ENCODE measurements around the gene MSX1. TPM values are rescaled to one million over a fixed set of nuclear protein-coding genes. Genes with fewer than 3 reads are reported as not detected.
A peak's percentile ranks its signal among the peaks of the same experiment; 100 is the strongest.

Gene MSX1
- total RNA-seq, 1 experiment from 2014 or later: not detected

DNA sequence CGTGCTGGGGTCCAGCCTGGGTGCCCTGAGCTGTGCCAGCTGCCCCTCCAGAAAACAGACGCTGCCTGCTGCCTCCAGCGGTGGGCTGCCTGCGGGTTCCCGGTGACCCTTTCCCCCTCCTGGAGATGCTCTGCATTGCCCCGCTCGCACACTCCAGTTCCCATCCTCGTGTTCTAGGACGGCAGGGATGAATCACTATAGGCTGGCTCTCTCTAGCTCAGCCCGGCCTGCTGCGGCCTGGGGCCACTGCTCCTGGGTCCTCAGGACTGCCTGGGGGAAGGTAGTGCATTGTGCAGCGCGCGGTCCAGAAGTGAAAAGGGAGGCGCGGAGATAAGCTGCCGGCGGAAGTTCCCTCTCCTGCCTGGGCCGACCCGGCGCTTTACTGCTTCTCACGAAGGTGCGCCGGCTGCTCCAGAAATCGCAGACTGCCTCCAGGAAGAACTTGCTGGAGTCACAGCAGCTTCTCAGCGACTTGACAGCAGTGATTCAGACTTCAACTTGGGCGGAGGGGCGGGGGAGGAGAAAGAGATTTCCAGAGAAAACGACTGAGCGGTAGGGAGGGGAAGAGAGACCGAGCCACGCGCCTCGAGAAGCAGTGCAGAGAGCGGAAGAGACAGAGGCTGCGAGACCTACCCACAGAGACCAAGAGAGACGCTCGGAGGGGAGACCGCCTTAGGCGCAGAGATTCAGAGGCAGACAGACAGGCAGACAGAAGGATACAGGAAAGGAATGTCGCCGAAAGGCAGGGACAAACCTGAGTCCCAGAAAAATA is 6.7 kb upstream of the MSX1 start:
- TF ChIP-seq, protein P1, sequence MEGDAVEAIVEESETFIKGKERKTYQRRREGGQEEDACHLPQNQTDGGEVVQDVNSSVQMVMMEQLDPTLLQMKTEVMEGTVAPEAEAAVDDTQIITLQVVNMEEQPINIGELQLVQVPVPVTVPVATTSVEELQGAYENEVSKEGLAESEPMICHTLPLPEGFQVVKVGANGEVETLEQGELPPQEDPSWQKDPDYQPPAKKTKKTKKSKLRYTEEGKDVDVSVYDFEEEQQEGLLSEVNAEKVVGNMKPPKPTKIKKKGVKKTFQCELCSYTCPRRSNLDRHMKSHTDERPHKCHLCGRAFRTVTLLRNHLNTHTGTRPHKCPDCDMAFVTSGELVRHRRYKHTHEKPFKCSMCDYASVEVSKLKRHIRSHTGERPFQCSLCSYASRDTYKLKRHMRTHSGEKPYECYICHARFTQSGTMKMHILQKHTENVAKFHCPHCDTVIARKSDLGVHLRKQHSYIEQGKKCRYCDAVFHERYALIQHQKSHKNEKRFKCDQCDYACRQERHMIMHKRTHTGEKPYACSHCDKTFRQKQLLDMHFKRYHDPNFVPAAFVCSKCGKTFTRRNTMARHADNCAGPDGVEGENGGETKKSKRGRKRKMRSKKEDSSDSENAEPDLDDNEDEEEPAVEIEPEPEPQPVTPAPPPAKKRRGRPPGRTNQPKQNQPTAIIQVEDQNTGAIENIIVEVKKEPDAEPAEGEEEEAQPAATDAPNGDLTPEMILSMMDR (conservative IDR thresholded peaks at IDR 0.05): peak; percentile 61
- Mint-ChIP-seq H3K36me3 (ENCODE audit: insufficient read depth in 1 of 3, low read depth in 3 of 3) (no peaks in the 10 kb centered on the region; a peak in 2 of 7 replicates), H3K9me3 (peaks cover 0 to 5% of the 10 kb centered on the region in 2 experiments; a peak in 4 of 5 replicates), H3K27me3 (ENCODE audit: low read depth) (peaks cover 100% of the 10 kb centered on the region), H3K4me1 (peaks cover 12 to 38% of the 10 kb centered on the region in 2 experiments), H3K27ac (no peak overlapping the region), H3K4me3 (peak overlapping the region; percentile 26 to 80)
- H3K4ac ChIP-seq (ENCODE audit: low read depth, low read length): no peak overlapping the region
- H2BK120ac ChIP-seq (ENCODE audit: low read depth, low read length, poor library complexity, severe bottlenecking): no peak overlapping the region
- no peak overlapping the region for H4K91ac ChIP-seq (ENCODE audit: insufficient read length, low read depth, low read length)
- DNase-seq: peak; percentile 72
- no peak overlapping the region for H3K27ac ChIP-seq (ENCODE audit: insufficient read length, low read depth, low read length)
- H3K4me2 ChIP-seq (ENCODE audit: insufficient read depth, insufficient read length, low read length): peak overlapping the region; percentile 22
- no peaks in the 10 kb centered on the region for H3K4me1 ChIP-seq (ENCODE audit: insufficient read depth, low read length)
- no peaks in the 10 kb centered on the region for H3K79me2 ChIP-seq (ENCODE audit: insufficient read depth, low read length)
- H2AFZ ChIP-seq (ENCODE audit: low read length): no peak overlapping the region
- H3K9ac ChIP-seq (ENCODE audit: extremely low read depth, insufficient read length, low read length): no peak overlapping the region
- no peak overlapping the region for H2BK15ac ChIP-seq (ENCODE audit: low read depth, low read length)
- no peak overlapping the region for H2BK12ac ChIP-seq (ENCODE audit: insufficient read length, low read depth, low read length)
- H4K8ac ChIP-seq (replicated peaks; ENCODE audit: insufficient read length, low read depth, low read length): no peak overlapping the region
- H2BK5ac ChIP-seq (ENCODE audit: insufficient read length, low read length): no peak overlapping the region
- H3K18ac ChIP-seq (ENCODE audit: insufficient read length, low read depth, low read length): no peak overlapping the region
- H3K27me3 ChIP-seq (ENCODE audit: insufficient read depth, low read length): peaks cover 78% of the 10 kb centered on the region
- H2BK20ac ChIP-seq (ENCODE audit: low read depth, low read length, poor library complexity, severe bottlenecking): no peak overlapping the region
- no CpG with 5 or more reads among the region's 42 CpGs for WGBS (ENCODE audit: extremely low coverage, insufficient read length, low lambda C conversion rate)
- H3K23ac ChIP-seq (ENCODE audit: insufficient read length, low read depth, low read length): no peak overlapping the region
- H3T11ph ChIP-seq (ENCODE audit: low read length): no peak overlapping the region
- H4K5ac ChIP-seq (ENCODE audit: insufficient read length, low read depth, low read length): no peak overlapping the region
- no peaks in the 10 kb centered on the region for H3K79me1 ChIP-seq (ENCODE audit: insufficient read depth, low read depth, low read length, poor library complexity, severe bottlenecking)
- H2AK5ac ChIP-seq (ENCODE audit: insufficient read length, low read length): no peak overlapping the region
- no peak overlapping the region for H3K14ac ChIP-seq (ENCODE audit: insufficient read depth, low read length)
- H3K56ac ChIP-seq (ENCODE audit: insufficient read length, low read depth, low read length): no peak overlapping the region
- H3K23me2 ChIP-seq (ENCODE audit: insufficient read length, low read depth, low read length, poor library complexity, severe bottlenecking): peaks cover 3% of the 10 kb centered on the region
- no peaks in the 10 kb centered on the region for H3K9me3 ChIP-seq (ENCODE audit: control insufficient read depth, low read depth, low read length)
- H4K20me1 ChIP-seq (ENCODE audit: control insufficient read depth, insufficient read depth, insufficient read length): no peaks in the 10 kb centered on the region

All from H9 (cell line).